Cerebellar cortex (tissue), 1 donor: ENCODE measurements around the gene ST6GAL1.
A peak's percentile ranks its signal among the peaks of the same experiment; 100 is the strongest.
"Not testable (repeated sequence)": the region's sequence is repeated elsewhere in the genome, so short reads cannot be mapped to it uniquely, and the experiment has no call there.

Source experiments
- DNase-seq: peaks from one replicate; pipeline ENCODE4 v3.0.0-alpha.2; 2015; ENCODE audit warnings: low spot score

ST6GAL1 gene

GRCh38 chr3:187046033-187046432, 115.7 kb downstream of the ST6GAL1 start:
- no peak for DNase-seq

- DNase-seq, result no peak
Measured at GRCh38 chr3:187049462-187050101, 119.3 kb downstream of the ST6GAL1 start.

DNA sequence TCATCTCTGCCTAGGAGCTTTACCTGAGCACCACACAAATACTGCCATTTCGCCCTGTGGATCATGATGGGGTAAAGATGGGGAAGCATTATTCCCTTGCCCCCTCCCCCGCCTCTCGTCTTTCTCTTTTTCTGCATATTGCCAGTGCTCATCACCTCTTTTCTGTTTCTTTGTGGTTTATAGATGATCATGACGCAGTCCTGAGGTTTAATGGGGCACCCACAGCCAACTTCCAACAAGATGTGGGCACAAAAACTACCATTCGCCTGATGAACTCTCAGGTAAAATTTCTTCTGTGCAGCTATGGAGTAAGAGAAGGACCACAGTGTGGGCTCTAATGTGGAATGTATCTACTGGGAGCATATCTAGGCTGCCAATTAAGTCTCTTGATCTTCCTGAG, 120.7 kb downstream of the ST6GAL1 start:
- no peak for DNase-seq

- no peak for DNase-seq
Measured at GRCh38 chr3:187051724-187052366, 121.5 kb downstream of the ST6GAL1 start.

DNA sequence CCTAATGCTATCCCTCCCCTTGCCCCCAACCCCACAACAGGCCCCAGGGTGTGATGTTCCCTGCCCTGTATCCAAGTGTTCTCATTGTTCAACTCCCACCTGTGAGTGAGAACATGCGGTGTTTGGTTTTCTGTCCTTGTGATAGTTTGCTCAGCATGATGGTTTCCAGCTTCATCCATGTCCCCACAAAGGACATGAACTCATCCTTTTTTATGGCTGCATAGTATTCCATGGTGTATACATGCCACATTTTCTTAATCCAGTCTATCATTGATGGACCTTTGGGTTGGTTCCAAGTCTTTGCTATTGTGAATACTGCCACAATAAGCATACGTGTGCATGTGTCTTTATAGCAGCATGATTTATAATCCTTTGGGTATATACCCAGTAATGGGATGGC, 122.1 kb downstream of the ST6GAL1 start:
- DNase-seq, result not testable (repeated sequence)

DNA sequence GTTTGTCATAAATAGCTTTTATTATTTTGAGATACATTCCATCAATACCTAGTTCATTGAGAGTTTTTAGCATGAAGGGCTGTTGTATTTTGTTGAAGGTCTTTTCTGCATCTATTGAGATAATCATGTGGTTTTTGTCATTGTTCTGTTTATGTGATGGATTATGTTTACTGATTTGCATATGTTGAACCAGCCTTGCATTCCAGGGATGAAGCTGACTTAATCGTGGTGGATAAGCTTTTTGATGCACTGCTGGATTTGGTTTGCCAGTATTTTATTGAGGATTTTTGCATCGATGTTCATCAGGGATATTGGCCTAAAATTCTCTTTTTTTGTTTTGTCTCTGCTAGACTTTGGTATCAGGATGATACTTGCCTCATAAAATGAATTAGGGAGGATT, 124.1 kb downstream of the ST6GAL1 start:
- not testable (repeated sequence) for DNase-seq

- DNase-seq, result not testable (repeated sequence)
Measured at GRCh38 chr3:187057803-187058202, 127.5 kb downstream of the ST6GAL1 start.

DNA sequence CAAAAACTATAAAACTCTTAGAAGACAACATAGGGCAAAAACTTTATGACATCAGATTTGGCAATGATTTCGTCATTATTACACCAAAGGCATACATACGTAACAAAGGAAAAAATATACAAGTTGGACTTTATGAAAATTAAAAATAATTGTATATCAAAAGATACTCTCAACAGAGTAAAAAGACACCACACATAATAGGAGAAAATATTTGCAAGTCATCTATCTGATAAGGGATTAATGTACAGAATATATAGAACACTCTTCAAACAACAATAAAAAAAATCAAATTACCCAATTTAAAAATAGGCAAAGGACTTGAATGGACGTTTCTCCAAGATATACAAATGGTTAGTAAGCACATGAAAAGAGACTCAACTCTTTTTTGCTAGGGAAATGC, 131.4 kb downstream of the ST6GAL1 start:
- no peak for DNase-seq

DNA sequence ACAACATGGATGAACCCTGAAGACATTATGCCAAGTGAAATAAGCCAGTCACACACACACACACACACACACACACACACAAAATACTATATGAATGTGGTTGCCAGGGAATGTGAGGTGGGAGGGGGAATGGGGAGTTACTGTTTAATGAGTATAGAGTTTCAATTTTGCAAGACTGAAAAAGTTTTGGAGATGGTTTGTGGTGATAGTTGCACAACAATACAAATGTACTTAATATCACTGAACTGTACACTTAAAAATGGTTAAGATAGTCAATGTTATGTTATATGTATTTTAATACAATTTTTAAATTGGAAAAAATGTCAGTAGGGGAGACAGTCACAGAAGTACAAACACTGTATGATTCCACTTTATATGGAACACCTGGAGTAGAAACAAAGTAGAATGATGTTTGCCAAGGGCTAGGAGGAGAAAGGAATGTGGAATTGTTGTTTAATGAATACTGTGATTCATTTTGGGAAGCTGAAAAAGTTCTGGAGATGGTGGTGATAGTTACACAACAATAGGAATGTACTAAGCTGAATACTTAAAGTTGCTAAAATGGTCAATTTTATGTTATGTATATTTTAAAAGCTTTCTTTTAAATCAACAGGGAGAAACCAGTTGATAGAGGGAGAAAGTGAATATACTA, 132.3 kb downstream of the ST6GAL1 start:
- no peak for DNase-seq

DNA sequence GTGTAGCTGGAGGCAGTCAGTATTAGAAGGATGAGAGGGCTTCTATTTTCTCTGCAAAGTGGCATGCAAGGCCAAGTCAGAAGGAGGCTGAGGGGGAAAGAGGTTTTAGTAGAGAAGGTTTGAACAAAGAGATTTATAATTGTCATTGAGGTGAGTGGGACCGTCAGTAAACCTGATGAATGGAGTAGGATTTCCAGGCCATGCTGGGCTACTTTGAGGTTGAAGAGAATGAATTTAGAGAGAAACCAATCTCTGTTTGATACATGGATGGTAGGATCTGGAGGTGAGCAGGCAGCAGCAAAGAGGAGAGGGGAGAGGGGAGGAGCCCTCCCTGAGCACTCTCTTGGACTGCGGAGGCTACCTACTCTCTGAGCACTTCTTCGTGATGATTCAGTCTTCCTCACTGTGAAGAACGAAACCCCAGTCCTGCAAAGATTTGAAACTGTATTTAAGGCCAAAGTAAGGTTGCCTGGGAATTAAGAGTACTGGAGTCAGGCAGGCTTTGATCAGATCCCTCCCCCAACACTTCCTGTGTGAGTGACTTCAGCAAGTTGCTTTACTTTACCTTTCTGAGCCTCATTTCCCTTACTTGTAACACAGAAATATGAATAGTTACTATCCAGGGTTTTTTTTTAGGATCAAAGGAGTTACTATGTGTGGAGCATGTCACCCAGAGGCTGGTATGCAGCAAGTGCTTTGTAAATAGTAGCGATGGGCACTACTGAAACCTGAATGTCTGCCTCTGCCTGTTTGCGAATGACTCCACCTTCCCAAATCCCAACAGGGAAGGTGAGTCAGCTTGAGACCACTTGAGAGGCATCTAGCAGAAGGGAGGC, 133.2 kb downstream of the ST6GAL1 start:
- DNase-seq, result no peak

DNA sequence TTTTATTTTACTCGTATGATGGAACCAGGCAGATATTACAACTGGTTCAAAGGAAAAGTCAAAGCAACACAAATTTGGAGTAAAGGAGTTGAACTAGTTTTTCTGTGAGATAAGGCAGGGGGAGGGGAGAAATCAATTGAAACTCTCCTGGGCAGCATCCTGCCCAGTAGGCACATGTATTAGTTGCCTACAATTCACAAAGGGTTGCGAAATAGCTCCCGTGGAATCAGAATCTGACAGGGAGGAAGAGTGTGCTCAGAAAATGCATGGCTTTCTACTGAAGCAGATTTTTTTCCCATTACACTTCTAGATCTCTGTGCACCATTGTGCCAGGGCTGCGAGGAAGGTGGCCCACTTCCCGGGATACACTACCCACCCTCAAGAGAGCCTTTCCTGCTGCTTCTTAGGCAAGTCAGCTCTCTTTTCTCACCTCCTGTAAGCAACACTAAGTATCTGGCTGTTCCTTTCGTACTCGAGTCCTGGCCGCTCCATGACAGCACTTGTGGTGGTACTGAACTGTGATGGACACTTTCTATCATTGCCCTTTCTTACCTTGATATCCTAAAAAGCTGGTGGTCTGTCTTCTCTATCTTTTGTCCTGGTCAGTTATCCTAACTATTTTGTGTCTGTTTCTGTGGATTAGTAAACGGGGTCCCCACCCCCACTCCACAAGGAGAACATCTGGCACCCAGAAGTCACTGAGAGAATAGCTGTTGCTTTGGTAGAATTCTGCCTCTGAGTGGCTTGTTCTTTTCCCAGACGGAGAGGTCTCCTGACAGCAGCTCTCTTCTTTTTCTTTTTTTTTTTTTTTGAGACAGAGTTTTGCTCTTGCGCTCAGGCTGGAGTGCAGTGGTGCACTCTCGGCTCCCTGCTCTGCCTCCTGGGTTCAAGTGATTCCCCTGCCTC, 134.1 kb downstream of the ST6GAL1 start:
- no peak for DNase-seq

DNA sequence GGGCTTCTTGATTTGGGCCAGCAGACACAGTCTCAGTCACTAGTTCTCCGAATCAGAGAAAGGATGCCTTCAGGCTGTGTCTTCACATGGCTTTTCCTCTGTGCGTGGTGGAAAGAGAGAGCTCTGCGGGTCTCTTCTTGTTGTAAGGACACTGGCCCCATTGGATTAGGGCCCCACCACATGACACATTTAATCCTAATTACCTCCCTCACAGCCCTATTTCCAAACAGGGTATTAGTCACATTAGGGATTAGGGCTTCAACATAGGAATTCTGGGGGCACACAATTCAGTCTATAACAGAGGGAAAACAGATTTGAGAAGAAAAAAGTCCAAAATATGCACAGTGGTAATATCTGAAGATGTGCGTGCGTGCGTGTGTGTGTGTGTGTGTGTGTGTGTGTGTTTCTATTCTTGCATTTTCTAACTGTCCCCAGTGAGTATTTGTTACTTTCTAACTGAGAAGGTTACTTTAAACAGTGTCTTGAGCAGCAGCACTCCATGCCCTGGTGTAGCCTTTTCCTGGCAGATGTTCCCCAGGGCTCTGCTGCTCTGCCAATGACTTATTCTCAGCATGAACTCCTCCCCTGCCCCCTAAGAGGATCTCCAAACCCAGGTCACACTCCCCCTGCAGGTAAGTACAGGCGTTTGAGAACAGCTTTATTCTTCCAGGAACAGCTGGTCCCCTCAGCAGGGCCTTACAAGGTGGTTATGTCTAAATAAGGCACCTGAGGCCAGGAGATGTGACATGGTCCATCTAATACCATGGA, 136.1 kb downstream of the ST6GAL1 start:
- DNase-seq, result peak; percentile 39

- DNase-seq, result no peak
Measured at GRCh38 chr3:187068787-187069186, 138.5 kb downstream of the ST6GAL1 start.

GRCh38 chr3:187069857-187070516, 139.7 kb downstream of the ST6GAL1 start:
- no peak for DNase-seq

- no peak for DNase-seq
Measured at GRCh38 chr3:187072102-187072501, 141.8 kb downstream of the ST6GAL1 start.

- DNase-seq, result no peak
Measured at GRCh38 chr3:187072511-187072910, 142.2 kb downstream of the ST6GAL1 start.

GRCh38 chr3:187073581-187074098, 143.3 kb downstream of the ST6GAL1 start:
- DNase-seq, result no peak

DNA sequence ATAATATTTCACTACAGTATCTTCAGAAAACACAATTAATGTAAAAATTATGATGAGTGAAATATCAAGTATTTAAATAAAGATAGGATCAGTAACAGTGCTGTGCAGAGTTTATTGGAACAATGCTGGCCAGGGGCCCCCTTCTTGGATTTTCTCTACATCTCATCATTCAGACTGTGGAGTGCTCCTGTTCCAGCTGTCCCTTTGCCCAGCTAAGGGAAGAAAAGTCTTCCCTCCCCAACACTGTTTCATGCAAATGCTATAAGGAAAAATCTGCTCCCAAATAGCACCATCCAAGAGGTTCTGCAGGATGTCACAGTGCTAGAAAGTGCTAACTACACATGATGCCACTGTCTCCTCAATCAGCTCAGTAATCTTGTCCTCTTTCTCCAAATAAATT, 144.5 kb downstream of the ST6GAL1 start:
- no peak for DNase-seq

- no peak for DNase-seq
Measured at GRCh38 chr3:187076297-187076696, 146.0 kb downstream of the ST6GAL1 start.

DNA sequence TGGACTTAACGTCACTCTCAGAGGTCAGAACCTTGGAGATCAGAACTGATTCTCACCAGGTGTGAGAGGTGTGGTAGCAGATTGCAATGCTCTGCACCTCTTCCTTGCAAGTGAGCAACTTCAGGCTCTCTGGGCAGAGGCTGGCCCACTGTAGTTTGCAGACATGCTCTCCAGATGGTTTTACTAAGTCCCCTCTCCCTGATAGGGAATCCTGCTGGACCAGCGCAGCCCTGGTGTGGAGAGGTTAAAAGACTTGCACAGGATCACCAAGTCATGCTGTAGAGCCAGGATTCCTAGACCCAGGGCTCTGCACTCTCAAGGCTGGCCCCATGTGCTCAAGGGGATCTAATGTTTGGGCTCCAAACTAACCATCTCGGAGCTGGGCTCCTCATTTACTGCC, 146.8 kb downstream of the ST6GAL1 start:
- no peak for DNase-seq
